GM18511 (cell line): ENCODE data around the gene OR6B1.
"Not testable (repeated sequence)": the region's sequence is repeated elsewhere in the genome, so short reads cannot be mapped to it uniquely, and the experiment has no call there.

ENCODE experiments used
- ATAC-seq: cut with Tn5 transposase; IDR thresholded peaks from one replicate; pipeline ENCODE4 v1.9.1; 2021; ENCODE audit warnings: mild to moderate bottlenecking, moderate library complexity; ENCODE audit not compliant: unreplicated experiment

The OR6B1 gene

DNA sequence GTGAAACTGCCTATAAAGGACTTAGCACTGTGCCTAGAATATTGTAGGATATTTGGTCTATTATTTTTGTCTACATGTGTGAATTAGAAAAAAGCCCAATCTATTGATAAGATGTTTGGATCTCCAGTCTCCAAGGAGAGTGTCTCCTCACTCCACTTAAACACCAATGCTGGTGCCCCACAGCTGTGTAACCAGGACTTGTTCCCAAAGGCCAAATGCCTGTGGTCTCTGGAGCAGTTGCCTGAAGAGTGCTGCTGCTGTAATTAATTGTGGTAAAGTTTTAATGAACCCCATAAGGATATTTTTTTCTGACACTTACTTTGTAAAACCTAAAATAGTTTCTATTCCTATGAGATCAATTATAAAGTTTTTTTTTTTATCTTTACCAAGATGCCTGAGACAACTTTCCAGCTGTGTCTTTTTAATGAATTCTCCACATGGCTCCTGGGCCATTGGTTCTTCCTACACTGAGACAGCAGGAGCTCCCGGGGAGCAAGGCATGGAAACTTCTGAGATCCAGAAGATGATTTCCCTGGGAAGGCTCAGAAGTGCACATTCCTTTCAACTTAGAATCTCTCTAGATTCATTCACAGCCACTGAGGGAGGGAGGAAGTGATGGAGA lies 37.4 kb downstream of the OR6B1 start:
- ATAC-seq = no peak

- no peak for ATAC-seq
Measured at GRCh38 chr7:144038887-144039286, 38.8 kb downstream of the OR6B1 start.

- no peak for ATAC-seq
Measured at GRCh38 chr7:144048648-144049047, 48.5 kb downstream of the OR6B1 start, which contains the start of gene OR2A5. Gene OR2A5 (plus strand): TSS chr7:144048948. CDS start chr7:144050402, 1,454 bp downstream.

DNA sequence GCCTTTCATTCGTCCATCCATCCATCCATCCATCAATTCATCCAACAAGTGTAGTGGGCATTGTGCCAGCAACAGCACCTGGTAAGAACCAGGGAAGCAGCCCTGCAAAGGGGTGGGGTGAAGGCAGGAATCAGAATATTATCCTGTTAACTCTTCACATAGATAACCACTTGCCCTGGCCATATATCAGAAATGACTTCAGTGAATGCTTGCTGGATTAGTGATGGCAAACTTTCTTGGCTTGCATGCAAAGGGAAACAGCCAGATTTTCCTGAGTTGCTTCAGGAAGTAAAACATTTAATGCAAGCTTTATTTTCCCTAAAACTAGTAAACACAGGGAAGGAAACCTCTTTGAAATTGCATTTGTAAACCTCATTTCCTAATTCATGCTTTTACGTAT lies 49.4 kb downstream of the OR6B1 start:
- no peak for ATAC-seq

- no peak for ATAC-seq
Measured at GRCh38 chr7:144050093-144050492, 50.0 kb downstream of the OR6B1 start.

- not testable (repeated sequence) for ATAC-seq
Measured at GRCh38 chr7:144050884-144051283, 50.8 kb downstream of the OR6B1 start.

- ATAC-seq = no peak
Measured at GRCh38 chr7:144057954-144058353, 57.8 kb downstream of the OR6B1 start.
